Activated T-helper 2 cell treated with anti-CD3 and anti-CD28 coated beads, Interferon-gamma antibody, Interleukin-2, Interleukin-4, amounts not matched to agents 10 μg/mL and 5 μg/mL and 100 μg/mL, durations not matched to agents 14 hours and 24 hours and 36 hours (primary cell): ENCODE results near the gene BCAS4. TPM values are rescaled to one million over a fixed set of nuclear protein-coding genes. Genes with fewer than 3 reads are reported as not detected.

ENCODE experiments used
- DNase-seq: peaks from one replicate; pipeline ENCODE4 v3.0.0; 2021; ENCODE audit warnings: low spot score
- H3K27ac Mint-ChIP-seq: one replicate; pipeline ENCODE4 v1.8.0; 2021; ENCODE audit warnings: mixed read lengths
- H3K27me3 Mint-ChIP-seq: one replicate; pipeline ENCODE4 v1.8.0; 2021; ENCODE audit warnings: low read depth, mixed read lengths
- H3K36me3 Mint-ChIP-seq: one replicate; pipeline ENCODE4 v1.8.0; 2021; ENCODE audit warnings: low read depth, mixed read lengths
- H3K4me1 Mint-ChIP-seq: one replicate; pipeline ENCODE4 v1.8.0; 2021; ENCODE audit warnings: low read depth, mixed read lengths
- H3K4me3 Mint-ChIP-seq: one replicate; pipeline ENCODE4 v1.8.0; 2021; ENCODE audit warnings: low read depth, mild to moderate bottlenecking, moderate library complexity, mixed read lengths
- H3K9me3 Mint-ChIP-seq: one replicate; pipeline ENCODE4 v1.8.0; 2021; ENCODE audit warnings: mixed read lengths
- intact Hi-C: fragments of 100-400 bp; cut with micrococcal nuclease; formaldehyde crosslinking; loops from one replicate; pipeline ENCODE4 v1.15.1; 2023
- total RNA-seq: library from RNA; stranded (reverse); gene quantifications from 2 replicates; pipeline ENCODE4 v1.2.3, GENCODE V29; 2022

Gene BCAS4
- total RNA-seq, 1 donor from 2014 or later, result 8.7 TPM

DNA sequence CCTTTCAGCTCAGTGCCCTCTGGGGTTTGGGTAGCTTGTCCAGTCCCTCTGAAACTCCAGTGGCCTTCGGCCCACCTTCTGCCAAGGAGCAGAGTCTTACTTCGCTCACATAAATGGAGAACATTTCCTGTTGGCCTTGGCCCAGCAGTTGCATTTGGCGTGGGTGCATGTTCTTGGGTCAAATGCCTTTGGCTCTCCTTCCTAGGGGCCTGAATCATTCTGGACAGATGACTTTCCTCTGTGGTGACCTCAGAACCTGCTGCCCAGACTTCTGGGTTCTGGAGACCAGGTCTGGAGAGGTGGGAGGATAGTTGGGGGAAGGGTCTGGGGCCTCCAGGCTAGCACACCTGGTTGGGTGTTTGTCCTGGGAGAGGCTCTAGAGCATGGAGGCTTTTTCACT, 29.3 kb downstream of the BCAS4 start:
- H3K27ac Mint-ChIP-seq, result no peak overlapping the region
- H3K9me3 Mint-ChIP-seq, result no peaks in the 10 kb centered on the region
- intact Hi-C loops, result no loop called here
- H3K36me3 Mint-ChIP-seq, result no peaks in the 10 kb centered on the region
- no peaks in the 10 kb centered on the region for H3K27me3 Mint-ChIP-seq
- peaks cover 4% of the 10 kb centered on the region for H3K4me1 Mint-ChIP-seq
- no peak for DNase-seq
- H3K4me3 Mint-ChIP-seq, result no peak overlapping the region

DNA sequence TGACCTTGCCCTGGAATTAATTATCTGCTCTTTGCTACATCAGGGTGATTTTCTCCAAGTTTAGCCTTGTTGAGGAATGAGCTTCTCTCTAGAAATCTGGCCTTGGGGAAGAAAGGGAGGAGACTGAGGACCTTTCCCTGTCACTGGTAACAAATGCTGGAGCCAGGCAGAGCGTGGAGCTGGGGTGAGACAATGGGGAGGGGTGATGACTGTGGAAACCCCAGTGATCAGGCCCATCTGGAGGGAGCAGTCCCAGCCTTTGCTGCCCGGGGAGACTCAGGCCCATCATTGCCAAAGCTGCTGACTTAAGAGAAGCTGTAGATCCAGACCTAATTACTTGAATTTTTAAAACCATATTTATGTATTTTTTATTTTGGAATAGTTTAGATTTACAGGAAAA, 31.3 kb downstream of the BCAS4 start:
- no peak overlapping the region for H3K27ac Mint-ChIP-seq
- intact Hi-C loops, result no loop called here
- no peak for DNase-seq
- H3K4me1 Mint-ChIP-seq, result peaks cover 4% of the 10 kb centered on the region
- no peaks in the 10 kb centered on the region for H3K36me3 Mint-ChIP-seq
- H3K27me3 Mint-ChIP-seq, result no peaks in the 10 kb centered on the region
- H3K4me3 Mint-ChIP-seq, result no peak overlapping the region
- H3K9me3 Mint-ChIP-seq, result no peaks in the 10 kb centered on the region

GRCh38 chr20:50828363-50829136, 33.7 kb downstream of the BCAS4 start:
- intact Hi-C loops, result no loop called here
- Mint-ChIP-seq H3K36me3 (no peaks in the 10 kb centered on the region), H3K4me1 (no peaks in the 10 kb centered on the region), H3K4me3 (no peak overlapping the region), H3K9me3 (no peaks in the 10 kb centered on the region), H3K27ac (no peak overlapping the region), H3K27me3 (no peaks in the 10 kb centered on the region)
- DNase-seq, result no peak

GRCh38 chr20:50831622-50832021, 36.8 kb downstream of the BCAS4 start:
- H3K36me3 Mint-ChIP-seq, result no peaks in the 10 kb centered on the region
- H3K27ac Mint-ChIP-seq, result no peak overlapping the region
- H3K9me3 Mint-ChIP-seq, result no peaks in the 10 kb centered on the region
- H3K27me3 Mint-ChIP-seq, result no peaks in the 10 kb centered on the region
- H3K4me1 Mint-ChIP-seq, result no peaks in the 10 kb centered on the region
- H3K4me3 Mint-ChIP-seq, result no peak overlapping the region
- intact Hi-C loops, result no loop called here
- DNase-seq, result no peak

DNA sequence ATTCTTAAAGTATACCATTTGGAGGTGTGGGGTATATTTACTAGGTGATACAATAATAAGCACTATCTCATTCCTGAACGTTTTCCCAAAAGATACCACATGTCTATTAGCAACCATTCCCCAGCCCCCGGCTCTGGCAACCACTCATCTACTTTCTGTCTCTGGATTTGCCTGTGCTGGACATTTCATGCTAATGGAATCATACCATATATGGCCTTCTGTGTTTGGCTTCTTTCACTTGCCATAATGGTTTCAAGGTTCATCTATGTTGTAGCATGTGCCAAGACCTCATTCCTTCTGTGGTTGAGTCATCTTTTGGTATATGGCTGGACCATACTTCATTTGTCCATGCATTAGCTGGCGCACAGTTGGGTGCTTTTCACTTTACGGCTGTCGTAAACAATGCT, 39.7 kb downstream of the BCAS4 start:
- no peak overlapping the region for H3K27ac Mint-ChIP-seq
- no peaks in the 10 kb centered on the region for H3K27me3 Mint-ChIP-seq
- H3K36me3 Mint-ChIP-seq, result no peaks in the 10 kb centered on the region
- H3K4me3 Mint-ChIP-seq, result no peak overlapping the region
- no peaks in the 10 kb centered on the region for H3K4me1 Mint-ChIP-seq
- no peak for DNase-seq
- H3K9me3 Mint-ChIP-seq, result no peaks in the 10 kb centered on the region
- intact Hi-C loops, result no loop called here

DNA sequence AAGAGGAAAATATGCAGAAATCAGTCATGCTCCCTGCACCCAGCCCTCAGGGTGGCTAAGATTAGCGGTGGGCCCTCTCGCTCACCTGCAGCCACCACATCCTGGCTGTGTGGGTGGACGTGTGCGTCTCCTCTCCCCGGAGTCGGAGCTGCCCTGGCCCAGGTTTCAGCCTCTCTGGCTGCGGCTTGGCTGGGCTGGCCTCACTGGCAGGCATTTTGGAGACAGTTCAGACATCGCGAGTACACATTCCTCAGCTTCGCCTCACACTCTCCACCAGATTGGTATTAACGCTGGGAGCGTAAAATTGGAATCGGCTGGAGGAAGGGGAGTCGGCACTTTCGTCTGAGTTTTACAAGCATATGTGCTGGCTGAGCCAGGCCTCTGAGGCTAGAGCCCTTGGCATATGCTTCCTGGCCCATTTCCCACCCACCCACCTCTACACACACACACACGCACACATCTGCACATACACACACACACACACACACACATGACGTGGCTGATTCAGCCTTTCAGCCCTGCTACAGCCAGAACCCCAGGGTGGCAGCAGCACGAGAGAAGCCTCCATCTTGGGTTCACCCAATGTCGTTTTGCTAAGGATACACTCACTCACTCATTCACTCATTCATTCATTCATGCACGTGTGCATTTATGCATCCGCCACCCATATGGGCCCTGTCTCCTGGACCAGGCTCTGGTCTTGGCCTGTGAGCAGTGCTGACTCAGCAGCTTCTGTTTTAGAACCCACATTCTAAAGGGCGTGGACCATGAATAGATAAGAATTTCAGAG, 42.9 kb downstream of the BCAS4 start:
- H3K9me3 Mint-ChIP-seq, result no peaks in the 10 kb centered on the region
- no peak for DNase-seq
- no peaks in the 10 kb centered on the region for H3K36me3 Mint-ChIP-seq
- H3K27ac Mint-ChIP-seq, result no peak overlapping the region
- H3K27me3 Mint-ChIP-seq, result no peaks in the 10 kb centered on the region
- no peaks in the 10 kb centered on the region for H3K4me1 Mint-ChIP-seq
- intact Hi-C loops, result no loop called here
- no peak overlapping the region for H3K4me3 Mint-ChIP-seq

DNA sequence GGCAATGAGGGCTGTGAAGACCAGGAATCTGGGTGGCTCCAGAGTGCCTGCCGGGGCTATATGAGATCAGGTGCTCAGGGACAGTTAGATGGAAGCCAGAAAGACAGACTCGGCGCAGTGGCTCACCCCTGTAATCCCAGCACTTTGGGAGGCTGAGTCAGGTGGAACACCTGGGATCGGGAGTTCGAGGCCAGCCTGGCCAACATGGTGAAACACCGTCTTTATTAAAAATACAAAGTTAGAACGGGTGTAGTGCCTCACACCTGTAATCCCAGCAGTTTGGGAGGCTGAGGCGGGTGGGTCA, 43.4 kb downstream of the BCAS4 start:
- no peaks in the 10 kb centered on the region for H3K36me3 Mint-ChIP-seq
- no peaks in the 10 kb centered on the region for H3K4me1 Mint-ChIP-seq
- H3K27ac Mint-ChIP-seq, result no peak overlapping the region
- no peaks in the 10 kb centered on the region for H3K9me3 Mint-ChIP-seq
- intact Hi-C loops, result no loop called here
- H3K27me3 Mint-ChIP-seq, result no peaks in the 10 kb centered on the region
- H3K4me3 Mint-ChIP-seq, result no peak overlapping the region
- DNase-seq, result no peak

DNA sequence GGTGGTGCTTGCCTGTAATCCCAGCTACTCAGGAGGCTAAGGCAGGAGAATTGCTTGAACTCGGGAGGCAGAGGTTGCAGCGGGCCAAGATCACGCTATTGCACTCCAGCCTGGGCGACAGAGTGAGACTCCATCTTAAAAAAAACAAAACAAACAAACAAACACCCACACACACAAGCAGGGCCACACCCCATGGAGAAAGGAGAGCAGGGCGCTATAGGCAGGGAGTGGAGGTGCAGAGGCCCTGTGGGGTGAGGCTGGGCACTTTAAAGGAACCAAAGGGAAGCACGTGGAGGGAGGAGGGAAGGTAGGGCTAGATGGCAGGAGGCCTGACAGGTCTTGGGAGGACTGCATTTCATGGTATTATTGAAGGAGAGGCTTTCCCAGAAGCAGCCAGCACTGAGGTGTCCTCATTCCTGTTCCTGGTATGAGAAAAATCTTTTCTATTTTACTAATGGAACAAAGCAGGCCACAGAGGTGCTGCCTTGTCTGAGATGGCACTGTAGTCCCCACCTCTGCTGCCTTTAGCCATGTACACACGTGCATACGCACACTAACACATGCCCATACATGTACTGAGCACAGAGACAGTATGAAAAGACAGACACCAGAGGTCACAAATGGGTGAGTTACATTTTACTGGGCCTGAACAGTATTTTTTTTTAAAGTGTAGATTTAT, 44.0 kb downstream of the BCAS4 start:
- no peak for DNase-seq
- no peaks in the 10 kb centered on the region for H3K9me3 Mint-ChIP-seq
- no peaks in the 10 kb centered on the region for H3K27me3 Mint-ChIP-seq
- H3K27ac Mint-ChIP-seq, result peak overlapping the region; percentile 34
- intact Hi-C loops, result no loop called here
- H3K4me3 Mint-ChIP-seq, result no peak overlapping the region
- H3K36me3 Mint-ChIP-seq, result no peaks in the 10 kb centered on the region
- no peaks in the 10 kb centered on the region for H3K4me1 Mint-ChIP-seq

DNA sequence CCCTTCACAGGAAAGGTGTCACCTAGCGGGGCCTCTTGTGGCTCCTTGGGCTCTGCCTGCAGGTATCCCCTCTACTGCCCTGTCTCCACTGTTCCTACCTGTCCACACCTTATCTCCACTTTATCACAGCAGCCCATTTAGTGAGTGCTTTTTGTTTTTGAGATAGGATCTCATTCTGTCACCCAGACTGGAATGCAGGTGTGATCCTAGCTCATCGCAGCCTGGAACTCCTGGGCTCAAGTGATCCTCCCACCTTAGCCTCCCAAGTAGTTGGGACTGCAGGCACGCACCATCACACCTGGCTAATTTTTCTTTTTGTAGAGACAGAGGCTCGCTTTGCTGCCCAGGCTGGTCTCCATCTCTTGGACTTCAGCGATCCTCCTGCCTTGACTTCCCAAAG, 48.0 kb downstream of the BCAS4 start:
- Mint-ChIP-seq H3K36me3 (no peaks in the 10 kb centered on the region), H3K27me3 (no peaks in the 10 kb centered on the region), H3K4me3 (no peak overlapping the region), H3K9me3 (no peaks in the 10 kb centered on the region), H3K4me1 (peaks cover 8% of the 10 kb centered on the region), H3K27ac (no peak overlapping the region)
- DNase-seq, result no peak
- intact Hi-C loops, result no loop called here

- no peak for DNase-seq
- Mint-ChIP-seq H3K4me3 (no peak overlapping the region), H3K27ac (no peak overlapping the region), H3K36me3 (no peaks in the 10 kb centered on the region), H3K4me1 (peaks cover 8% of the 10 kb centered on the region), H3K9me3 (no peaks in the 10 kb centered on the region), H3K27me3 (no peaks in the 10 kb centered on the region)
- intact Hi-C loops, result no loop called here
Observed at GRCh38 chr20:50843331-50844276, 48.7 kb downstream of the BCAS4 start.

DNA sequence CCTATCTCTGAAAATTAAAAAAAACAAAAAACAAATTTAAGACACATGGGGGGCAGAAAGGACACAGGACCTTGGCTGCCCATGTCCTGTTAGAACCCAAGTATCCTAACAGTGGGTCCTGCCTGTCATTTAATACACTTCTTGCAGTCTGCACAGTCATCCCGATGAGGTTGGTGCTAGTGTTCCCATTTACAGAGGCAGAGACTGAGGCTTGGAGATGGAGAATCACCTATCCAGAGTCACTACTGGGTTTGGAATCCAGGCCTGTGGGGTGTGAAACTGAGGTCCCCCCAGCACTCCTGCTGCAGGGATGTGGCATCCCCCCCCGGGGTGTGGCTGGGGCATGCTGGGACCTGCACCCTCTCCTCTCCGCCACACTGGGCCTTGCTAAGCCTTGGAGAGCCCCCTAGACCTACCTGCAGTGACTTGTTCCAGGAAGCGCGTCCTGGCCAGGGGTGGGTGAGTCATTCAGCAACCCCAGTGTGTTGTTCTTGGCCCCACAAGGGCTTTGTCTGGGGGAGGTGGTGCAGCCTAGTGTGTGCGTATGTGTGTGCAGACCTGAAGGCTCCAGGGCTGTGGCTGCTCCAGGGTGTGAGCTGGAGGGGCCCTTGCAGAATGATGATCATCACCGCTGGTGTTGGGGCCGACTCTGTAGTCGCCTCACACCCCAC, 49.7 kb downstream of the BCAS4 start:
- no peaks in the 10 kb centered on the region for H3K27me3 Mint-ChIP-seq
- no peak overlapping the region for H3K4me3 Mint-ChIP-seq
- no peaks in the 10 kb centered on the region for H3K9me3 Mint-ChIP-seq
- H3K36me3 Mint-ChIP-seq, result no peaks in the 10 kb centered on the region
- H3K27ac Mint-ChIP-seq, result no peak overlapping the region
- peak; percentile 18 for DNase-seq
- peaks cover 8% of the 10 kb centered on the region for H3K4me1 Mint-ChIP-seq
- intact Hi-C loops, result no loop called here

DNA sequence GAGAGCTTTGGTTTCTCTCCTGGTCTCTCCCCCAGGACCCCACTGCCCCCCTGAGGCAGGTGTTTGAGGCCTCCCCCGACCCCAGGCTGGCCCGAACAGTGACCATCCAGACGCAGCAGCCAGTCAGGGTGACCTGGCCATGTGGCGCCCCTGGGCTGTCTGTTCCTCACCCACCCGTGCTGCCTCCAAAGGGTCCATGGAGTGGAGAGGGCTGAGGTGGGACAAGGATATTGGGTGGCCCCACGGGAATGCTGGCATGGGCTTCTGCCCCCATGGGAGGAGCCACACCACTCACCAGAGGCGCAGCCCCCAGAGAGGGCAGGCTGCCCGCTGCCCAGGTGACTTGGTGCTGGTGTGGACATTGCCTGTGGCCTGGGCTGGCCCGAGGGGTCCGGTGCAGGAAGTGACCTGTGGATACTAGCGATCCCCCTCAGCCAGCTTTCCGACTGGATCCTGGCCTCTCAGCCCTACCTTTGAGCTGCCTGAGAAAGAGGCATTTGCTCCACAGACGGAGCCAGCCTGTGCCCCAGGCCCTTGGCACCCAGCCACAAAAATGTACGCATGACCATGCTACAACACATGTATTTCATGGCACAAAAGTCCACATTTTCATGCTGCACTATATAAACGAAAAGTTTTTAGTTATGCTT, 50.8 kb downstream of the BCAS4 start:
- no peaks in the 10 kb centered on the region for H3K27me3 Mint-ChIP-seq
- no peak overlapping the region for H3K4me3 Mint-ChIP-seq
- H3K27ac Mint-ChIP-seq, result no peak overlapping the region
- H3K9me3 Mint-ChIP-seq, result no peaks in the 10 kb centered on the region
- no peak for DNase-seq
- H3K4me1 Mint-ChIP-seq, result peaks cover 8% of the 10 kb centered on the region
- intact Hi-C loops, result no loop called here
- H3K36me3 Mint-ChIP-seq, result no peaks in the 10 kb centered on the region
